ENCODE results near the gene TEX53.

The TEX53 gene

GRCh38 chr9:114681594-114682332 lies 24.2 kb upstream of the TEX53 start, which contains the start of gene TEX48:
Gene TEX48, minus strand, starts transcription at chr9:114682192. Its CDS starts 10,469 bp downstream, at chr9:114671723.
- TF ChIP-seq RAD21 (IDR thresholded peaks at IDR 0.05; ENCODE audit: low read depth) (peak; percentile 87), TEAD4 (IDR thresholded peaks at IDR 0.05) (no peak), EGR1 (IDR thresholded peaks at IDR 0.05) (0 out of 2 replicates have a peak, but pooled peaks have one; percentile 7)

GRCh38 chr9:114680259-114681001 lies 22.8 kb upstream of the TEX53 start:
- TF ChIP-seq EGR1 (IDR thresholded peaks at IDR 0.05) (no peak), CREB1 (IDR thresholded peaks at IDR 0.05; ENCODE audit: low read depth) (no peak), FOXM1 (IDR thresholded peaks at IDR 0.05; ENCODE audit: borderline replicate concordance, low read depth) (no peak), EP300 (IDR thresholded peaks at IDR 0.05; ENCODE audit: borderline replicate concordance) (no peak), YY1 (IDR thresholded peaks at IDR 0.05; ENCODE audit: low read depth) (no peak), MAX (IDR thresholded peaks at IDR 0.05) (no peak), CEBPB (IDR thresholded peaks at IDR 0.05) (no peak), REST (IDR thresholded peaks at IDR 0.05; ENCODE audit: low read depth) (no peak), TAF1 (IDR thresholded peaks at IDR 0.05; ENCODE audit: low read depth) (no peak), USF1 (IDR thresholded peaks at IDR 0.05) (no peak), NFIC (IDR thresholded peaks at IDR 0.05) (no peak)

- TF ChIP-seq USF1 (IDR thresholded peaks at IDR 0.05) (no peak), REST (IDR thresholded peaks at IDR 0.05; ENCODE audit: low read depth) (no peak), TEAD4 (IDR thresholded peaks at IDR 0.05) (no peak), TAF1 (IDR thresholded peaks at IDR 0.05; ENCODE audit: low read depth) (no peak), ZBTB7A (IDR thresholded peaks at IDR 0.05; ENCODE audit: low read depth) (no peak), CEBPB (IDR thresholded peaks at IDR 0.05) (no peak), NFIC (IDR thresholded peaks at IDR 0.05) (no peak), YY1 (IDR thresholded peaks at IDR 0.05; ENCODE audit: low read depth) (no peak), MAX (IDR thresholded peaks at IDR 0.05) (no peak), CREB1 (IDR thresholded peaks at IDR 0.05; ENCODE audit: low read depth) (no peak)
These were observed 21.2 kb upstream of the TEX53 start for GRCh38 chr9:114678795-114679194.

- TF ChIP-seq CEBPB (IDR thresholded peaks at IDR 0.05), result no peak
- no peak for TF ChIP-seq TAF1 (IDR thresholded peaks at IDR 0.05; ENCODE audit: low read depth)
- no peak for TF ChIP-seq MAX (IDR thresholded peaks at IDR 0.05)
- TF ChIP-seq ZBTB7A (IDR thresholded peaks at IDR 0.05; ENCODE audit: low read depth), result no peak
- TF ChIP-seq TEAD4 (IDR thresholded peaks at IDR 0.05), result no peak
- no peak for TF ChIP-seq EP300 (IDR thresholded peaks at IDR 0.05; ENCODE audit: borderline replicate concordance)
- no peak for TF ChIP-seq TCF12 (IDR thresholded peaks at IDR 0.05; ENCODE audit: low read depth)
- no peak for TF ChIP-seq REST (IDR thresholded peaks at IDR 0.05; ENCODE audit: low read depth)
- TF ChIP-seq EGR1 (IDR thresholded peaks at IDR 0.05), result no peak
- TF ChIP-seq NFIC (IDR thresholded peaks at IDR 0.05), result no peak
- no peak for TF ChIP-seq YY1 (IDR thresholded peaks at IDR 0.05; ENCODE audit: low read depth)
- no peak for TF ChIP-seq CREB1 (IDR thresholded peaks at IDR 0.05; ENCODE audit: low read depth)
- TF ChIP-seq RAD21 (IDR thresholded peaks at IDR 0.05; ENCODE audit: low read depth), result no peak
- no peak for TF ChIP-seq FOXM1 (IDR thresholded peaks at IDR 0.05; ENCODE audit: borderline replicate concordance, low read depth)
- TF ChIP-seq USF1 (IDR thresholded peaks at IDR 0.05), result no peak
These were observed 20.5 kb upstream of the TEX53 start for GRCh38 chr9:114678130-114678529.

Measured in Ishikawa (cell line).